GM19351 (cell line): ENCODE data around the gene TUBGCP6.
A peak's percentile ranks its signal among the peaks of the same experiment; 100 is the strongest.
"Not testable (repeated sequence)": the region's sequence is repeated elsewhere in the genome, so short reads cannot be mapped to it uniquely, and the experiment has no call there.

Experiments used
- ATAC-seq: cut with Tn5 transposase; IDR thresholded peaks from one replicate; pipeline ENCODE4 v1.9.1; 2021; ENCODE audit warnings: mild to moderate bottlenecking, moderate library complexity; ENCODE audit not compliant: unreplicated experiment

Gene TUBGCP6

DNA sequence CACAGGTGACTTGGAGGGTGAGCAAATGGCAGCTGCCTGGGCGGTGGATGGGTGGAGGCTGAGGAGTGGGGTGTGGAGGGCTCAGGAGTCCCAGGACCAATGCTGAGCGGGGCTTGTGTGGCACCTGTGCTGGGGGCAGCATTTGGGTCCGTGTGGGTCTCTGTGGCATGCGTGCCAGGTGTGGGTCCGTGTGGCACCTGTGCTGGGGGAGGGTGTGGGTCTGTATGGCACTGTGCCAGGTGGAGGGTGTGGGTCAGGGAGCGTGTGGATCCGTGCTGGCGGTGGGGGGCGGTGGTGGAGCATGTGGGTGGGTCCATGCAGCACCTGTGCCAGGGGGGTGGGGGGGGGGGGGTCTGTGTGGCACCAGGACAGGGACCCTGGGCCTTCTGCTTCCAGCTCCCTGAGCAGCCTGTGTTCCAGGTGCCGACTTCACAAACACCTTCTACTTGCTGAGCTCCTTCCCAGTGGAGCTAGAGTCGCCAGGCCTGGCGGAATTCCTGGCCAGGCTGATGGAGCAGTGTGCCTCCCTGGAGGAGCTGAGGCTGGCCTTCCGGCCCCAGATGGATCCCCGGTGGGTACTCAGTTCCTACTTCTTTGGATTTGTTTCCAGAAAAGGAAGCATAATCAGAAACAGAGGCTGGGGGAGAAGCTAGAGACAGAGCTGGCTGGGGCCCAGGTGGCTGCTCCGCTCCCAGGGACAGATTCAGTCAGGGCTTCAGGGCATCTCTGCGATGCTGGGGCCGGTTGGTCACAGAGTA lies 29.3 kb downstream of the TUBGCP6 start:
- ATAC-seq, result no peak

- no peak for ATAC-seq
Measured at GRCh38 chr22:50213263-50213662, 31.6 kb downstream of the TUBGCP6 start.

- no peak for ATAC-seq
Measured at GRCh38 chr22:50211147-50211546, 33.7 kb downstream of the TUBGCP6 start.

- no peak for ATAC-seq
Measured at GRCh38 chr22:50210378-50211139, 34.3 kb downstream of the TUBGCP6 start.

DNA sequence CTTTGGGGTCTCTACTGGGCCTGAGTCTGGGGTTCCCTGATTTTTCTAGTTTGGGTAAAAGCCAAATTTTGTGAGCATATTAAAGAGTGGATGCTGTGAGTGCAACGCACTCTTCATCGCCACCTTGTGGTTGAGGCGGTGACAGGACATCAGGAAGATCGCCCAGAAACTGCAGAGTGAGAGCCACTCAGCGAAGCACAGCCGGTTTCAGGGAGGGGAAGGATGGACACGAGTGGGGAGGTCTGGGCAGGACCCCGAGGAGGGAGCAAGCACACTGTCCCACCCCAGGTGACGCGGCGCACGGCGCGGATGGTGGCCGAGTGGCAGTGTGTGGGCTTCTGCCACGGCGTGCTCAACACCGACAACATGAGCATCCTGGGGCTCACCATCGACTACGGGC lies 34.9 kb downstream of the TUBGCP6 start:
- no peak for ATAC-seq

DNA sequence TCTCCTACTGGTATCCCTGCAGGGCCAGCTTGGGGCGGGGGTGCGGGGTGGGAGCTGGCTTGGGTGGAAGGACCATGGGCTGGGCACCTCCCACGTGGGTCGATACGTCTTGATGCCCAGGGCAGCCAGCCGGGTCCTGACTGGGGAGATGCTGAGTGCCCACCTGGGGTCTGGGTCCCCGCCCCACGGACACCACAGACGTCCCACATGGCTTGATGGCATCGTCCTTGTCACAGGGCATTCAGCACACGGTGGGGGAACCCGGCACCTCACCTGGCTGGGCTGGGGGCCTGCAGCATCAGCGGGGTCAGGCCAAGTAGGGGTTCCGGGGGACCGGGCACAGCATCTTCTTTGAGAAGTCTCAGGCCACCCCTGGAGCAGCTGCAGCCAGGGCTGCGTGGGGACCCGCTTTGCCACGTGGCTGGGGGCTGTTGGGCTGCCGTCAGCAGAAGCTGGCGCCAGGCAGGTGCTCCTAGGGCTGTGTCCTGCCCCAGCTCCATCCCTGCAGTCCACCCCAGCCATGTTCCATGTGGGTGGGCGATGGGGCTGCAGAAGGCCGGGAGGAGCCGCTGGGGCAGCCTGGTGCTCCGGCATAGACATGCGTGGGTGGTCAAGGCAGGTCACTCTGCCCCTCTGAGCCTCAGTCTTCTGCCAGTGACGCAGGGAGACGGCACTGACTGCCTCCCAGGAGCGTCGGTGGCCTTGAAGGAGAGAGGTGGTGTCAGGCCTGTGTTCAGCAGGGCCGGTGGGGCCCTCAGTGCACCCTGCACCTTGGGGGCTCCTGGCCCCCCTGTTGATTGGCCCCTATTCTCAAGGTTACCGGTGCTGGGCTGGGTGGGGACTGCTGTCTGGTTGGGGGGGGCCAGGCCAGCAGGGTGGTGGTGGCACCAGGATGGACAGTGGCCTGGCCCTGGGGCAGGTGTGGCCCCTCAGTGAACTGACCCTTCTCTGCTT lies 35.6 kb downstream of the TUBGCP6 start:
- no peak for ATAC-seq

DNA sequence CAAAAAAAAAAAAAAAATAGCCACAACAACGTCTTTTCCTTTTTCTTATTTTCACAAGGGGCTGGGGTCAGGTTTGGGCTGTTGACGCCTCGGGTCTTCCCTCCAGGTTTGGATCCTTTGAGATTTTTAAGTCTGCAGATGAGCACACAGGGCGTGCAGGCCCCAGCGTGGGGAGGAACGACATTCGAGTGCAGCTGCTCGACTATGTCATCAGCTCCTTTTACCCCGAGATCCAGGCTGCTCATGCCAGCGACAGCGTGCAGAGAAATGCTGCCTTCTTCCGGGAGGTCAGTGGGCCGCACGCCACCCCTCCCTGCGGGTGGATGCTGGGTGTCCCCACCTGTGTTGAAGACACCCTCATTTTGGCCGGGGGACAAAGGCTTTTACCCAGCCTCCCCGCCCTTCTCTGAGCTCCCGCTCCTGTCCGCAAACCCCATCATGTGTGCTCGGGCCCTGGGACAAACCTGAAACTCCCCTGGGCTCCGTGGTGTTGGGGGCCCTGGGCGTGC lies 36.3 kb downstream of the TUBGCP6 start:
- no peak for ATAC-seq

- ATAC-seq, result no peak
Measured at GRCh38 chr22:50207383-50208140, 37.3 kb downstream of the TUBGCP6 start.

GRCh38 chr22:50206599-50206998 lies 38.2 kb downstream of the TUBGCP6 start:
- ATAC-seq, result no peak

GRCh38 chr22:50205781-50206569 lies 38.8 kb downstream of the TUBGCP6 start:
- no peak for ATAC-seq

DNA sequence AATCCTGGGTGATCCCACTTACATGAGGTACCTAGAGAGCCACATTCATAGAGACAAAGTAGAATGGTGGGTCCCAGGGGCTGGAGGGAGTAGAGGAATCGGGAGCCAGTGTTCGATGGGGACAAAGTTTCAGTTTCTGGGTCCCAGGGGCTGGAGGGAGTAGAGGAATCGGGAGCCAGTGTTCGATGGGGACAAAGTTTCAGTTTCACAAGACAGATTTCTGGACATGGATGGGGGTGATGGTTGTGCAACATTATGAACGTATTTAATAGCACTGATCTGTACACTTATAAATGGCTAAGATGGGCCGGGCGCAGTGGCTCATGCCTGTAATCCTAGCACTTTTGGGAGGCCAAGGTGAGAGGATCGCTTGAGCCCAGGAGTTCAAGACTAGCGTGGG lies 39.8 kb downstream of the TUBGCP6 start:
- ATAC-seq, result not testable (repeated sequence)

DNA sequence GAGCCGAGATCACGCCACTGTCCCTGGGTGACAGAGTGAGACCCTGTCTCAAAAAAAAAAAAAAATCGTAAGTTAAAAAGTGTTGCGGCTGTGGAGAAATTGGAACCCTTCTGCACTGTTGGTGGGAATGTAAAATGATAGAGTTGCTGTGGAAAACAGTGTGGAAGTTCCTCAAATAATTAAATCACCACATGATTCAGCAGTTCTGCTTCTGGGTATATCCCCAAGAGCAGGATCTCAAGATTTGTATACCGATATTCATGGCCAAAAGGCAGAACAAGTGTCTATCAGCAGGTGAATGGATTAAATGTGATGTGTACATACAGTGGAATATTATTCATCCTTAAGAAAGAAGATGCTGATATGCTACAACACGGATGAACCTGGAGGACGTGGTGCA lies 40.3 kb downstream of the TUBGCP6 start:
- no peak for ATAC-seq

GRCh38 chr22:50203288-50203687 lies 41.5 kb downstream of the TUBGCP6 start:
- ATAC-seq, result no peak

DNA sequence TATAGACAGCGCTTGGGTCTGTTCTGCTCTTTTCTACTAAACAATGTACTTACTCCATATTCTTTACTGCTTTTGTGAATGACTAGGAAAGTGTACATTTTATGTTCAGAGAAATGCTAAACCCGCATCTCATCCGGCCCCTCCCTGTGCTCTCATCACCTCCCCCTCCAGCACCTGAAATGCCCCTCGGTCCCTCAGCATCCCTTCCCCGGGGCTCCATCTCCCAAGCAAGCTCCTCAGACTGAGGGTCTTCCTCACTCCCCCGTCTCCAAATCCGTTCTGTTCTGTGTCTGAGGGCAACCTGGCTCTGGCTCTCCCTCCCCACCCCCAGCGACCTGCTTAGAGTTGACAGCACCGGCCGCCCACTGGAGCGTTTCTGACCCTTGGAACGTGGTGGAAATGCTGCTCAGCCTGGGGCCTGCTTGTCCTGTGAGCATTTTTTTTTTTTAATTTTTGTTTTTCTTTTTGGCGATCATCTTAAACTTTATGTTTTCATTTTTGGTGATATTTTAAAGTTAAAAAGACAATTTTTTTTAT lies 42.6 kb downstream of the TUBGCP6 start:
- no peak for ATAC-seq

DNA sequence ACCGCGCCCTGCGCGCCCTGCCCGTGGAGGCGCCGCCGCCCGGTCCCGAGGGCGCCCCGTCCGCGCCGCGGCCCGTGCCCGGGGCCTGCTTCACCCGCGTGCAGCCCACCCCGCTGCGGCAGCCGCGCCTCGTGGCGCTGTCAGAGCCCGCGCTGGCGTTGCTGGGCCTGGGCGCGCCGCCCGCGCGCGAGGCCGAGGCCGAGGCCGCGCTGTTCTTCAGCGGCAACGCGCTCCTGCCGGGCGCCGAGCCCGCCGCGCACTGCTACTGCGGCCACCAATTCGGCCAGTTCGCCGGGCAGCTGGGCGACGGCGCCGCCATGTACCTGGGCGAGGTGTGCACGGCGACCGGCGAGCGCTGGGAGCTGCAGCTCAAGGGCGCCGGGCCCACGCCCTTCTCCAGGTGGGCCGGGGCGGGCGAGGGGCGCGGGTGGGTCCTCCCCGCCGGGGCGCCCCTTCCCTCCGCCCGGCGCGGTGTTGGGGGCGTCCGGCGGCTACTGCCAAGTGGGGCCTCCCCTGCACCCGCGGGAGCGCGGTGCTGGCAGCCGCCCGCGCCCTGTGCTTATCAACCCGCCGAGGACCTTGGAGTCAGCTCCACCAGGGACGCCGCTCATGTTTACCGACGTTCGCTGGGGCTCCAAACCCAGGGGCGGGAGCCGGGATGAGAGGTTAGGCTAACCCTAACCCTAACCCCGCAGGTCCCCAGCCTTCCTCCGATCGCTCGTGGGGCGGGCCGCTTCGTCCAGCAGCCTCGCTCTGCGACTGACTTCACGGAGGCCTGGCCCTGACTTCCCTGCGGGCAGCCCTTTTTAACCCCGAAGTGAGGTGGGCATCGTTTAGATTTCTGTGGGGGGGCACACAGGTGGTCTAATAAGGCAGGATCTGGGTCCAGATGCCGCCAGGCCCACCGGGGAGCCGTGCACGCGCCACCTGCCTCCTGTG lies 43.4 kb downstream of the TUBGCP6 start:
- ATAC-seq, result peak; percentile 22

GRCh38 chr22:50200461-50201190 lies 44.2 kb downstream of the TUBGCP6 start, which contains the start of gene SELENOO:
SELENOO (plus strand) TSS chr22:50201011; CDS start chr22:50201037, 26 bp downstream.
- ATAC-seq, result peak; percentile 68

- peak; percentile 11 for ATAC-seq
Measured at GRCh38 chr22:50199829-50200460, 44.9 kb downstream of the TUBGCP6 start.
